ENCODE measurements around the gene CLMN.

The CLMN gene

GRCh38 chr14:95185767-95186392, 133.8 kb downstream of the CLMN start:
- Histone ChIP-seq H3K4me3 (ENCODE audit: low read depth, low read length) (no peak overlapping the region), H3K27ac (no peak overlapping the region), H3K27me3 (ENCODE audit: insufficient read depth, low read depth, severe bottlenecking) (no peaks in the 10 kb centered on the region), H3K9me3 (ENCODE audit: severe bottlenecking) (no peaks in the 10 kb centered on the region), H3K36me3 (no peaks in the 10 kb centered on the region)
- DNase-seq, result no peak
- no peak for TF ChIP-seq CTCF (IDR thresholded peaks at IDR 0.05; ENCODE audit: low read depth, low read length)

- Histone ChIP-seq H3K36me3 (no peaks in the 10 kb centered on the region), H3K9me3 (ENCODE audit: severe bottlenecking) (no peaks in the 10 kb centered on the region), H3K27ac (no peak overlapping the region), H3K27me3 (ENCODE audit: insufficient read depth, low read depth, severe bottlenecking) (no peaks in the 10 kb centered on the region), H3K4me3 (ENCODE audit: low read depth, low read length) (no peak overlapping the region)
- TF ChIP-seq CTCF (IDR thresholded peaks at IDR 0.05; ENCODE audit: low read depth, low read length), result no peak
- no peak for DNase-seq
Observed at GRCh38 chr14:95185033-95185766, 134.5 kb downstream of the CLMN start.

GRCh38 chr14:95184413-95184790, 135.3 kb downstream of the CLMN start:
- no peak for TF ChIP-seq CTCF (IDR thresholded peaks at IDR 0.05; ENCODE audit: low read depth, low read length)
- no peaks in the 10 kb centered on the region for H3K36me3 ChIP-seq
- no peak overlapping the region for H3K27ac ChIP-seq
- H3K4me3 ChIP-seq (ENCODE audit: low read depth, low read length), result no peak overlapping the region
- H3K27me3 ChIP-seq (ENCODE audit: insufficient read depth, low read depth, severe bottlenecking), result no peaks in the 10 kb centered on the region
- no peaks in the 10 kb centered on the region for H3K9me3 ChIP-seq (ENCODE audit: severe bottlenecking)
- no peak for DNase-seq

GRCh38 chr14:95183532-95184412, 135.9 kb downstream of the CLMN start:
- Histone ChIP-seq H3K27me3 (ENCODE audit: insufficient read depth, low read depth, severe bottlenecking) (no peaks in the 10 kb centered on the region), H3K36me3 (no peaks in the 10 kb centered on the region), H3K27ac (no peak overlapping the region), H3K9me3 (ENCODE audit: severe bottlenecking) (no peaks in the 10 kb centered on the region), H3K4me3 (ENCODE audit: low read depth, low read length) (no peak overlapping the region)
- no peak for DNase-seq
- TF ChIP-seq CTCF (IDR thresholded peaks at IDR 0.05; ENCODE audit: low read depth, low read length), result no peak

GRCh38 chr14:95183082-95183481, 136.6 kb downstream of the CLMN start:
- H3K4me3 ChIP-seq (ENCODE audit: low read depth, low read length), result no peak overlapping the region
- H3K27me3 ChIP-seq (ENCODE audit: insufficient read depth, low read depth, severe bottlenecking), result no peaks in the 10 kb centered on the region
- no peaks in the 10 kb centered on the region for H3K9me3 ChIP-seq (ENCODE audit: severe bottlenecking)
- no peak for DNase-seq
- no peak for TF ChIP-seq CTCF (IDR thresholded peaks at IDR 0.05; ENCODE audit: low read depth, low read length)
- H3K27ac ChIP-seq, result no peak overlapping the region
- no peaks in the 10 kb centered on the region for H3K36me3 ChIP-seq

Measured in WERI-Rb-1 (cell line).